CMK (cell line): Measurements from ENCODE around the gene PCNX2.

Source experiments
- DNase-seq: peaks from one replicate; pipeline ENCODE4 v3.0.0-alpha.2; 2010; ENCODE audit warnings: low read depth

PCNX2 gene

GRCh38 chr1:233315718-233316301 is 20.3 kb upstream of the PCNX2 start:
- no peak for DNase-seq

GRCh38 chr1:233313434-233314155 is 18.1 kb upstream of the PCNX2 start:
- no peak for DNase-seq

- no peak for DNase-seq
Measured at GRCh38 chr1:233304489-233305102, 9.1 kb upstream of the PCNX2 start.

GRCh38 chr1:233300326-233300725 is 4.8 kb upstream of the PCNX2 start:
- no peak for DNase-seq

- DNase-seq = no peak
Measured at GRCh38 chr1:233299450-233299849, 3.9 kb upstream of the PCNX2 start.

- DNase-seq = no peak
Measured at GRCh38 chr1:233295975-233296322, 424 bp upstream of the PCNX2 start.

GRCh38 chr1:233294913-233295236 is 650 bp downstream of the PCNX2 start:
- DNase-seq = no peak

- DNase-seq = no peak
Measured at GRCh38 chr1:233293556-233294446, 1.7 kb downstream of the PCNX2 start.

GRCh38 chr1:233290396-233291034 is 5.0 kb downstream of the PCNX2 start:
- DNase-seq = no peak

GRCh38 chr1:233289676-233290075 is 5.8 kb downstream of the PCNX2 start:
- no peak for DNase-seq

GRCh38 chr1:233282582-233282886 is 13.0 kb downstream of the PCNX2 start:
- DNase-seq = no peak

- DNase-seq = no peak
Measured at GRCh38 chr1:233281711-233282581, 13.6 kb downstream of the PCNX2 start.

GRCh38 chr1:233279971-233280370 is 15.6 kb downstream of the PCNX2 start:
- DNase-seq = no peak

GRCh38 chr1:233278631-233279030 is 16.9 kb downstream of the PCNX2 start:
- DNase-seq = no peak

GRCh38 chr1:233277637-233278606 is 17.6 kb downstream of the PCNX2 start:
- DNase-seq = no peak

GRCh38 chr1:233269656-233270055 is 25.9 kb downstream of the PCNX2 start:
- DNase-seq = no peak

- DNase-seq = no peak
Measured at GRCh38 chr1:233268389-233269022, 27.0 kb downstream of the PCNX2 start.

- no peak for DNase-seq
Measured at GRCh38 chr1:233261695-233262094, 33.8 kb downstream of the PCNX2 start.

- no peak for DNase-seq
Measured at GRCh38 chr1:233261206-233261605, 34.3 kb downstream of the PCNX2 start.

GRCh38 chr1:233257786-233258185 is 37.7 kb downstream of the PCNX2 start:
- DNase-seq = no peak
